ENCODE results near the gene SERINC3.

Gene SERINC3

DNA sequence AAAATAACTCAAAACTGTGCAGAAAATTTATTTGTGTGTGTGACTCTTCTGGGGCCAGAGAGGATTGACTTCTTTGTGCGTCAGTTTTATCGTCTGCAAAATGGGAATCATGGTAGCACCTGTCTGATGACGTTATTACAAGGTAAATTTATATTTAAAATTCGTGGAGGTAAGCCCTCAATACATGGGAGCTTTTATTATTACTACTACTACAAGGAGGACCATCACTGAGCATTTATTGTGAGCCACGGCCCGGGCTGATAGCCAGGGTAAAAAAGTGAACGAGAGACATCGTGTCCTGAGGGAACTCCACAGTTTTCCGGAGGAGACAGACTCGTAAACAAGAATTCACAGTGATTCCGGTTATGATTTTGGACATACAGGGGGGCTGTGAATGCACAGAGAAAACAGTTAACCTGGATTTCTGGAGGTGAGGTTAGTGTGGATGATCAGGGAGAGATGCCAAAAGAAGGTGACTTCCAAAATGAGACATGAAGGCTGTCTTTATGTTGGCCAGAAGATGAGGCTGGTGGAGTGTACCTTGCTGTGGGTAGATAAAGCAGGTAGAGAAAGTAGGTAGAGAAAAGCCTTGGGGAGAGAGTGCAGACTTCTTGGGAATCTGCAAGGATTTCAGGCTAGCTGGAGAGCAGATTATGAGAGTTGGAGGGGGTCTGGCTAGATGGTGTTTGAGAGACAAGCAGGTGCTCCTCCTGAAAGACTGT lies 10.6 kb upstream of the SERINC3 start:
- no peak for DNase-seq

DNA sequence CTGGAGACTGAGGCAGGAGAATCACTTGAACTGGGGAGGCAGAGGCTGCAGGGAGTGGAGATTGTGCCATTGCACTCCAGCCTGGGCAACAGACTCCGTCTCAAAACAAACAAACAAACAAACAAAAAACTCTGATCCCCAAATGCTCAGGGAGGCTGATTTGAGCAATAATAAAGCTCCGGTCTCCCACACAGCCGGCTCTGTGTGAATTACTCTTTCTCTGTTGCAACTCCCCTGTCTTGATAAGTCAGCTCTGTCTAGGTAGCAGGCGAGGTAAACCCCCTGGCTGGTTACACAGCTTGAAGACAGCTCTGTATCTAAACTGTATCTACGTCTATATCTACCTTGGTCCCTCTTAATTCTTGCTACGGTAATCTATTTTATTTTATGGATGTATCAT lies 6.4 kb upstream of the SERINC3 start:
- no peak for DNase-seq

DNA sequence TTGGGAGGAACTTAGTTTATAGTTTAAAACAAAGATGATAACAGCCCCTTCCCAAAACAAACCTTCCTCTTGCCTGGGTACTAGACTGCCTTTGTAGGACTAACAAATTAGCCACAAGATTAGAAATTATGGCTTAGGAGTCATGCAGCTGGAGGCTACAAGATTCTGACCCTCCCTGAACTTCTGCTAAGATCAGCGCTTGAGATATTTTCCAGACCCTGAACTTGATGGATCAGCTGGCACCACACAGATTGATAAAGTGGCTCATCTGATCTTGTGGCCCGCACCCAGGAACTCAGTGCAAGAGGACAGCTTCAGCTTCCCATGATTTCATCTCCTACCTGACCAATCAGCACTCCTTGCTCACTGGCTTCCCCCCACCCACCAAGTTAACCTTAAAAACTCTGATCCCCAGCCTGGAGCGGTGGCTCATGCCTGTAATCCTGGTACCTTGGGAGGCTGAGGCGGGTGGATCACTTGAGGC lies 5.9 kb upstream of the SERINC3 start:
- no peak for DNase-seq

DNA sequence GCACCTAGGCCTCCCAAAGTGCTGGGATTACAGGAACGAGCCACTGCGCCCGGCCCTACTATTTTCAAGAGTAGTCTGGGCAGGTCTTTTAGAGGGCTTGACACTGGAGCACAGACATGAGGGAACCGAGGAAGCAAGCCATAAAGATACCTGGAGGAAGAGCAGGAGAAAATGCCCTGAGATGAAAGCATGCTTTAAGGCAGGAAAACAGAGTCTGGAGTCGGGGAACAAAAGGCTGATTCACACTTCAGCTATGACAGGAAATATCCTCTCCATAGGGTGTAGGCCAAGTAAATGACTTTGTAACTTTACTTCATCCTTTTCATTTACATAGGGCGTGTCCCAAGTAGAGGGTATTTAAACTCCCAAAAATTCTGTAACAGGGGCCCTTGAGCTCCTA lies 4.3 kb upstream of the SERINC3 start:
- DNase-seq: no peak

DNA sequence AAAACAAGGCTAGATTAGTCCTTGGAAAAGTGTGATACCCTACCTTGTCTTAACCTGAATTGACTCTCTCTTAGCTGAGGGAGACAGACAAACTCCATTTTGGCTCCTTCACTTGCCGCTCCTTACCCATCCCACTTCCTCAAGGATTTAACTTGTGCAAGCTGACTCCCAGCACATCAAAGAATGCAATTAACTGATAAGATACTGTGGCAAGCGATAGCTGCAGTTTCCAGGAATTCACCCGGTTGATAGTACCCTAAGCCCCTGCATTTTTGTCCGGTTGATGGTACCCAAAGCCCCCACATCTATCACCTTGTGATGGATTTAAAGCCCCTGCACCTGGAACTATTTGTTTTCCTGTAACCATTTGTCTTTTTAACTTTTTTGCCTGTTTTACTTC lies 1.9 kb upstream of the SERINC3 start:
- no peak for DNase-seq

DNA sequence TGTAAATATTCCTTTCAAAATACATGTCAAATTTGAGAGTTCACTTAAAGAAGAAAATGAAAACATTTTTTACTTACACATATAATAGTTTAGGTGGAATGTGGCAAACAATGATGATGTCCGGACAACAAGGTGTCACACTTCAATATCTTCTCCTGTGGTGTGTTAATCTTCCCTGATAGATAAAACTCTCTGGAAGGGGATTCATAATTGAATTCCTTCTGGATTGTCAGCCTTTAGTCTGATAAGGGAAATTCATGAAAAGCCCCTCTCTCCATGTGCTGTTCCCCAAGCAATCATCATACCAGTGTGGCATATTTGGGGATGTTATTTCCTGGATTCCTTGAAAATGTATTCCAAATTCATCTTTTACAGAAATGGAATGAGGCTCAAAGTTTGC lies 971 bp upstream of the SERINC3 start:
- no peak for DNase-seq

DNA sequence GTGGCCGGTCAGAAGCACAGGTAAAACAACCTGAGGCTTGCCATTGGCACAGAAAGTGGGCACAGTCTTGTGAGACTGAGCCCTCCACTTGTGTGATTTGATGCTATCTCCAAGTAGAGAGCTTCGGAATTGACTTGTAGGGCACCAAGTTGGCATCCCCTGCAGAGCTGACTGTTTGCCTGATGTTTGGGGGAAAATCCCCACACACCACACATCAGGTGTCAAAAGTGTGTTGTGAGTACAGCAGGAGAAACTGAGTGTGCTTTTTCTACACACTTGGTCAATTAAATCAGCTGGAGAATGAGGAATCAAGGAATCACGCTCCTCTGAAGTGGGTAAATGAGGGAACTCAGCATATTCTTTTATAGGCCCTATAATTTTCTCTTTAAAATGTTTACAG lies 989 bp downstream of the SERINC3 start:
- no peak for DNase-seq

DNA sequence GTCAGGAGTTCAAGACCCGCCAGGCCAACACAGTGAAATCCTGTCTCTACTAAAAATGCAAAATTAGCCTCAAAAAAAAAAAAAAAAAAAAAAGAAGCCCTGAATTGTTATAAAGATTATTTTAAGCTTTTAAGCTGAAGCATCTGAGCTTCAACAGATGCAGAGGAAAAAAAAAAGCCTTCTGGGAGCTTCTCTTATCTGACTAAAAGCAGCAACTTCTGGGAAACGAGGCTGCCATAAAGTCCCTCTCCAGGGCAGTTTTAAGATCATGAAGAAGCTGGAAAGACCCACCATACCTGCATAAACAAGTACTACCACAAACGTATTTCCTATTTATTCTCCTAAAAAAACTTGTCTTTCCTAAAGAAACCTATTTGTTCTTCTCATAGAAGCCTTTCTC lies 3.6 kb downstream of the SERINC3 start:
- DNase-seq: no peak

DNA sequence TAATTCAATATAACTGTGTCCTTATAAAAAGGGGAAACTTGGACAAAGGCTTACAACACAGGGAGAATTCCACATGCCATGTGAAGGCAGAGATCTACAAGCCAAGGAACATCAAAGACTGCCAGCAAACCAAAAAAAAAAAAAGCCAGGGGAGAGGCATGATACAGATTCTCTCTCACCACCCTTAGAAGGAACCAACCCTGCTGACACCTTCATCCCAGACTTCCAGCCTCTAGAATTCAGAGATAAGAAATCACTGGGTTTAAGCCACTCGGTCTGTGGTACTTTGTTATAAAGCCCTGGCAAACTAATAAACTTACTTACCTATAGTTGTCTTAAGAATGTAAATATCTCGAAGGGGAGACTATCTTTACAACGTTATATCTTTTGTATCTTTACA lies 4.4 kb downstream of the SERINC3 start:
- no peak for DNase-seq

DNA sequence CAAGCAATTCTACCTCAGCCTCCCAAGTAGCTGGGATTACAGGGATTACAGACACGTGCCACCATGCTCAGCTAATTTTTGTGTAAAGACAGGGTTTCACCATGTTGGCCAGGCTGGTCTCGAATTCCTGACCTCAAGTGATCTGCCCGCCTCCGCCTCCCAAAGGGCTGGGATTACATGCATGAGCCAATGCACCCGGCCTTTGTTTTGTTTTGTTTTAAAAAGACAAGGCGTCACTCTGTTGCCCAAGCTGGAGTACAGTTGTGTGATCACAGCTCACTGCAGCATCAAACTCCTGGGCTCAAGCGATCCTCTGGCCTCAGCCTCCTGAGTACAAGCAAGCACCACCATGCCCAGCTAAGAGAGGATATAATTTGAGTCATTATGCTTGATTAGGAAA lies 5.4 kb downstream of the SERINC3 start:
- no peak for DNase-seq

DNA sequence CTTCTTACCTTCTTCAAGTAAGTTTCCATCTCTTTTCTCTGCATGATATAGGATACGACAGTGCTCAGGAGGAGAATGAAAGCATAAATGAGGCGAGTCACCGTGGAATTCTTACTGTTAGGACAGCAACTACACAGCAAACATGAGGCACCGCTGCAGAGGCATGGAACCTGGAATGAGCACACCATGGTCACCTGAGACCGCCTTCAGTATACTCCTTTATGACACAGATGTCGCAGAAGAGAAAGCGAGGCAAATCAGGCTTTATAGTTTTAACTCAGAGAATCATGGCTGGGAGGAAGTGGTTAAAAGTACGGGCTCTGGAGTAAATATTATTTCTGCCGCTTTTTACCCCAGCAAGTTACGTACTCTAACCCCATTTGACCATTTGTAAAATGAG lies 8.0 kb downstream of the SERINC3 start:
- DNase-seq: no peak

DNA sequence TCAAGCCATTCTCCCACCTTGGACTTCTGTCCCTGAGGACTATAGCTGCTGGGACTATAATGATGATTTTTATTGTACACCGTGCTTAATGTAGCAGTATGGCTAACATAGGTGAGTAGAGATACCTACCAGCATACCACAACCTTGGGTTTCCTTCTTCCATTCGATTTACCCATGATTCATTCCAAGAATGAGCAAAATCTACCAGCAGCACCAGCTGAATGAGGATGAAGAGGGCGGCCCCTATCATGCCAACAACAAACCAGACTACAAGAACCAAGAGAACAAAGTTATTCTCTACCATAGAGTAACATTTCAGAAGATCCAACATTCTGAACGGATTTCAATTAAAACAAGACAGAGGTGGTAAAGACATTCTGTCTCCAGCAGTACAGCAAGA lies 12.1 kb downstream of the SERINC3 start:
- no peak for DNase-seq

DNA sequence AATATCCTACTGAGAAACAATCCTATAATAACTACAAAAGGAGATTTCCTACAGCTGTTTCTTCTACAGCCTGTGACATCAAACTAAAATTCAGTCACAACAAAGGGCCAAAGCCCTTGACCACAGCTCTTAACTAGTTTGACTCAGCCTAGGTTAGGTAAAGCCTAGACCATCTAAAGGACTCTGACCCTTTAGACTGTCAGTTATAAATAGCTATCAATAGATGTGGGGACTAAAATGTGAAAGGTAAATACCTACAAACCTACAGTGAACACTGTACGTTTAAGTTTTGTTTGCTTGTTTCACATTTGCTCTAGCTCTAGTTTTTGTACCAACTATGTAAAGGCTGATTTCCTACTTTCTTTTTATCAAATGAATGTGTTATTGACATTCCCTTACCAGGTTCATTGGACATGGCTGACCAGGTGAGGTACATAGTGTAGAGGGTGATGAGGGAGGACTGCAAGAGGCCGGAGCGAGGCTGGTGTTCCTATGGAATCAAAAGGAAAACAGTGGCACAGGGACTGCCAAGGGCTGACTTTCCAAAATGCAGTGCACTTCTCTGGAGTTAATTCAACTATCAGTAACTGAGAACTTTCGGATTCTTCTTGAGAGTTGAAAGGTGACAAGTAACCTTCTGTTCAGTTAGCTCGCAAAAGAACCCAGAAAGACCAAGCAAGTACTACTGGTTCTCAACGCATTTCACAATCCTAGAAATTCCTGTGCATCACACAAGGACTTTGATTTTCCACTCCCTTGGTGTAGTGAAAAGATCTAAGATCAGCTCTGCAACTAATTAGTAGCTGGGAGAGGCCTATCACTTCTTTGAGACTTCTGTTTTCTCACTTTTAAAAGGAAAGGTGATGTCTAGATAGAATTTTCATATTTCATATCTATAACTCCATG lies 17.2 kb downstream of the SERINC3 start:
- DNase-seq: no peak

DNA sequence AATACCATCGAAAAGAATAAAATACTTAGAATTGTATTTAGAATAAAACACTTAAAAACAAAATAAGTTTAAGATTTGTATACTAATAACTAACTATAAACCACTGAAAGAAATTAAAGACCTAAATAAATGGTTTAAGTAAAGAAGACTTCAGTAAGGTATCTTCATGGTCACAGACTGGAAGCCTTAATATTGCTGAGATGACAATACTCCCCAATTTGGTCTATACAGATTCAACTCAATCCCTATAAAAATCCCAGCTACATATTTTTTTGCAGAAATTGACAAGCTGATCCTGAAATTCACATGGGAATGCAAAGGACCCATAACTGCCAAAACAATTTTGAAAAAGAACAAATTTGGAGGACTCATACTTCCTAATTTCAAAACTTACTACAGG lies 18.9 kb downstream of the SERINC3 start:
- DNase-seq: no peak

DNA sequence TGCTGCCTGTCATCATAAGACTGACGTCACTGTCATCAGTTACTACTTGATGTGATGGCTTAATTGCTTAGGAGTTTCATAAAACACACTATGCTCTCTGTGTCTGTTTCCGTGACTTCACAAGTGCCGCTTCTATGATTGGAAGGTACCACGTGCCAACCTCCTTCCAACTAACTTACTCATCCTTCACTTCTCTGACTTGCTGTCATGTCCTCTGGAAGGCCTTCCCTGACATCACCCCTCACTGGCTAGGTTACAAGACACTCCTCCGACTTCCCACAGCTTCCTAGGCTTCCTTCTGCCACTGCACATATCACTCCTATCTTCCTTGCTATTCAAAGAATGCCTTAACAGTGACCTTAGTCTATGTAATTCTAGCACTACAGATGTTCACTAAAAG lies 20.4 kb downstream of the SERINC3 start:
- no peak for DNase-seq

DNA sequence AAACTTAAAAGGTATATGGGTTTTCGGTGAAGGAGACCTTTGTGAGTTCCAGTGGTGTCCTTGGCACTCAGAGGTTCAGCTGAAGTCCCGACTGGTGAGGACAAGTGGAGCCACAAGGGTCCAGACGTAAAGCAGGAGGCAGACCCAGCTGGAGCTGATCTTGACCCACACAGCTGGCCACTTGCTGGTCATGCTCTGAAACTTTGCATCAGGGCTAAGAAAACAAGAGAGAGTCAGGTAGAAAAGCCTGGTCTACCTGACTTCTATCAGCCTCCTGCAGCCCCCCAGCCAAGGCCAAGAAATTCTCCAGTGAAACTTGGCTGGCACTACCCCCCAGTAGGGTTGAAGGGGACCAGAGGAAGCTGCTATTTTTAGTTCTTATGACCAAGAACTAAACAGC lies 21.6 kb downstream of the SERINC3 start:
- DNase-seq: no peak

DNA sequence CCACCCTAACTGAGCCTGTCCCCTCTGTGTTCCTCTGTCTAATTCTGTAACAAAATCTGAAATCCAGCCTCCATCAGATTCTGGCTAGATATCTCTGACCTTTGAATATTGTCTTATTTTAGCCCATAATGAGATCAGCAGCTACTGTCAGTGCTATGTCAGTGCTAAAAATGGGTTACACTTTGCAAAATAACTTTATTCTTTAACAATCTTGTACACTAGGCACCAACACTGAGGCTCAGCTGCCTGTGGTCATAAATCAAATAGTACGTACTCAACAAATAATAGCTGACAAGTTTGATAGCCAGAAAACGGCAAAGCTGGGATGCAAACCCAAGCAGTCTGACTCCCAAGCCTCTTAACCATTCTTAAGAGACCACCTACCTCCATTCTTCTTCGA lies 24.1 kb downstream of the SERINC3 start:
- DNase-seq: no peak

DNA sequence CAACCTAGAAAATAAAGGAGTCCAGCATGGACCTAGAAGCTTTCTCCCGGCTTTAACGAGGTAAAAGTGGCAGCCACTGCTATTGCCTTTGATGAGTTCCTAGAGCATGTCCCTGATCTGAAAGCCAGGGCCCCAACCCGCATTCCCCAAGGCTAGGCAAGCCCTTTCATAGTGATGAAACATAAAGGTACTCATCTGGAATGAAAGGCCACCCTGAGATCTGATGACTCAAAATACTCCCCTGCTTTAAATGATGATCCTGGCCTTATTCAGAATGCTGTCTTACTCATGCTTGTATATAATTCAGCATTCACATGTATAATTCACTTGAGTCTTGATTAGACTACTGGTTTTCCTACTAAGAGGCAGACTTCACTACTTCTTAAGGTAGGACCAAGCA lies 24.9 kb downstream of the SERINC3 start:
- DNase-seq: peak; percentile 43

DNA sequence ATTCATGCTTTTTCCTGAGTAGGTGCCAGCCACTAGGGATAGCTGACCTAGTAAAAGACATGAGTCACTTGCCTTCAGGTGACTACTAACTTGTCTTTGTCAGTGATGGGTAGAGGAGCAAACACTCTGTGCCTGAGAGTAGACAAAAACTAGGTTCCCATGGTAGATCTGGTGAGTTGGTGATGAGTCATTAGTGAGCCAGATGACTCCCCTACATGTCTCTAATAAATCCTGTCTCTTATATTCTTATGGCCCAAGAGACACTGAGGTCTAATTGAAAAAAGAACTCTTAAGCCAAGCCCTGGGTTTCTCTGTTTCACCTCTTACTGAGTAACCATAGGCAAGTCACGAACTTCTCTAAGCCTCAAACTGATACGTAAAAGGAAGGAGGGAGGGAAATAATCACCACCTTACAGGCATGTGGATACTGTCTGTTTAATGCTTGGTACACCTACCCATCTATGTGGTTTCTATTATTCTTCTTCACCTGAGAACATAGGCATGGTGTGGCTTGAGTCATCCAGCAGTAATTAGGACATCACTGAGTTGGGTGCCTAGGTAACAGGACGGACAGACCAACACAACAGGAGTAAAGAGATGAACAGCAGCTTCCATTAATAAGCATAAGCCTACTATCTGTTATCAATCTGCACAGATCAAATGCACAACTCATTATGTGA lies 25.9 kb downstream of the SERINC3 start:
- DNase-seq: peak; percentile 66

DNA sequence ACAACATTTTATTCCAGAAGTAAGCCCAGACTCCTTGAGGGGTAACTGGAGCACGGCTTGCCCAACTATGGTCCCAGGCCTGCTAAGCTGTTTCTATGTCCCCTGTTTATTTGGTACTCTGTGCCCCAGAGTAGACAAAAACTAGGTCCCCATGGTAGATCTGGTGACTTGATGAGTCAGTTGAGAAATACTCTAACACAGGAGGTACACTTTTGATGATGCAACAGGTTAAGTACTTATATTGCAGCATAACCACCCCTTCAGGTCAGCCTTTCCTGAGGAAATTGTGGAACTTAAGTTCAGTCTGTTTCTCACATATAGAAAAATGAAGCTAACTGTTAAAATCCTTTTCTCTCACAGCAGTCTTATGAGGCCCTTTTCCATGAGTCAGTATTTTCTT lies 26.6 kb downstream of the SERINC3 start:
- peak; percentile 42 for DNase-seq

DNA sequence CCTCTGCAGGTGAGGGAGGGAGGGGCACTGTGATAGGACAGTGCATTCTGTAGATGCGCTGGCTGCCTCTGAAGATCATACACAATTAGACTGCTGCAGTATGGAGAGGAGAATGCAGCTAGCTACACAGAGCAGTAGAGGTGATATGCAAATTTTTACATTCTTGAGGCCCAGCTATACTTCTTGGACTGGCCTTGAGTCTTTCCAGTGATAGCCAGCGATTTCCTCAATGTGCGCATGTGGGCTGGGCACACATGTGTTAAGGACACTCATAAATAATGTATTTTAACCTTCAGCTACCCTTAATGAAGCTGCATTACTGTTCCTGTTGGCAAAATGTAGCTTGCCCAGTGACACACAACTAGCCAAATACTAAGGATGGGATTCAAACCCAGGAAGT lies 27.2 kb downstream of the SERINC3 start:
- DNase-seq: no peak

DNA sequence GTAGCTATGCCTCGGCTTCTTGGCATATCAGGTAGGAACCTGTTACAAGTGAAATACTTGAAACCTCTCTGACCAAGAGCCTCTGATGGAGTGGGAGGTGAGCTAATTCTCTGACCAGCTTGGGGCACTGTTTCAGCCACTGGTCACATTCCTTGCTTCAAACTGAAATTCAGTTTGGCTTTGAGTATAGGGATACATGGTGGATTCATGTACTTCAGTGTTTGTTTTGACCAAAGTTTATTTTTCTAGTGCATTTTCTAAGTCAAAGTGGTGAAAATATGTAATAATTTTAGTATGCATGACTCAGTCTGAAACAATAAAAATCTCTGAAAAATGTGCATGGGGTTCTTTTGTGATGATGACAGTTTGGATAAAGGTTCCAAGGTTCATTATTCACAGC lies 27.6 kb downstream of the SERINC3 start:
- no peak for DNase-seq

DNA sequence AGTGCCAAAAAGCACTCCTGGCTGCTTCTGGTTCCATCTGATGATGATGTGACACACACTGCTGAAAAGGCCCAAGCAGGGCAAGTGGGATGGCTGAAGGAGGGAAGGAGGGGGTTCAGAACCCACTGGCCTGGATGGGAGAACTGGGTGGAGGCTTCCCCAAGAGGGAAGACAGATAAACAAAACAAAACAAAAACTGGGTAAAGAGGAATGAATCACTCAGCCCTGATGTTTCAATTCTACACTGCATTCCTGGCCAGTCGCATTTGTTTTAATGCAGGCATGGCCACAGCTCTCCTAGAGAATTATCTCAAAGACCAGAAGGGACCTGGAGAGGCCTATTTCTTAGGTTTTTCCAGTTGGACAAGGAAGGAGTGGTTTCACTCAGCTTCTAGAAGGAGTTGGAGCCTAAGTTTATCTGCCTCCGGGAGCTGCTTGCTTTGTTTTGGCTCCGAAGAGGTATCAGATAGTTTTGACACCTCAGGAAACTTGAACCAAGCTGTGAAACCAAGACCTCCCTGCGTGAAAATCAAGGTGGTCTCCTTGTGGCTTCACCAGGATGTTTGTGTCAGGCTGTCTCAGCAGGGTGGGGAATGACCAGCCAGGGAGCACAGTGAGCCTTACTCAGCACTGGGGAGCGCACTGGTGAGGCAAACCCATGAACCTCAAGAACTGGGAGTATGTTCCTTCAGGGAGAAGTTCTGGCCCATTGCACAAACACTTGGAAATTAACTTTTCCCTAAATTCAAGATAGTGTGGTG lies 30.1 kb downstream of the SERINC3 start:
- DNase-seq: no peak
